GM18873 (cell line): ENCODE measurements around the gene IL17REL.
"Not testable (repeated sequence)": the region's sequence is repeated elsewhere in the genome, so short reads cannot be mapped to it uniquely, and the experiment has no call there.

Experiments used
- ATAC-seq: cut with Tn5 transposase; IDR thresholded peaks from one replicate; pipeline ENCODE4 v1.9.1; 2021; ENCODE audit warnings: mild to moderate bottlenecking, moderate library complexity, moderate number of reproducible peaks; ENCODE audit not compliant: unreplicated experiment, low FRiP score

The IL17REL gene

DNA sequence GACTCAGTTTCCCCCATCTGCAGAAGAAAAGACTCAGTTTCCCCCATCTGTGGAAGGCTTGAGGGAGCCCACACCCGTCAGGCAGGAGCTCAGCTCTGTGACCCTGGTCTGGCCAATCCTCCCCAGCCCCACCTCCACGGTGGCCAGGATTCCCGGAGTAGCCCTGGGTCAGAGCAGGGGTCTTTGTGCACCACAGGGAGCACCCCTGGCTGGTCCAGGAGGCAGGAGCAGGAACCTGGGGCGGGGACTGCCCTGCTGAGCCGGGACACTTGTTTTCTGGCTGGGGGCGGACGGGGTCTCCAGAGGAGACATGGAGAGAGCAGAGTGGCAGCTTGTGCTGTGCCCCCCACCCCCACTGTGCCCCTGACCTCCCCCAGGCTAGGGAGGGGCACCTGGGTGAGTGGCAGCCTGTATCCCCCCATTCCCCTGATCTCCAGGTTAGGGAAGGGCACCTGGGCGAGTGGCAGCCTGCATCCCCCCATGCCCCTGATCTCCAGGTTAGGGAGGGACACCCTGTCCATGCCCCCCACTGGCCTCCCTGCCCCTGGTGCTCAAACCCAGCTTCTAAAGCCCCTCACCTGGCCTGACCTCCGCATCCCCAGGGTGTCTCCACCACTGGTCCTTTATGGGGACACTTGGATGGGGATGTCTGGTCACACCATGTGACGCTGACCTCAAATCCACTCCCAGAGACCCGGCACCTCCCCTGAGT, 18.8 kb downstream of the IL17REL start:
- no peak for ATAC-seq

DNA sequence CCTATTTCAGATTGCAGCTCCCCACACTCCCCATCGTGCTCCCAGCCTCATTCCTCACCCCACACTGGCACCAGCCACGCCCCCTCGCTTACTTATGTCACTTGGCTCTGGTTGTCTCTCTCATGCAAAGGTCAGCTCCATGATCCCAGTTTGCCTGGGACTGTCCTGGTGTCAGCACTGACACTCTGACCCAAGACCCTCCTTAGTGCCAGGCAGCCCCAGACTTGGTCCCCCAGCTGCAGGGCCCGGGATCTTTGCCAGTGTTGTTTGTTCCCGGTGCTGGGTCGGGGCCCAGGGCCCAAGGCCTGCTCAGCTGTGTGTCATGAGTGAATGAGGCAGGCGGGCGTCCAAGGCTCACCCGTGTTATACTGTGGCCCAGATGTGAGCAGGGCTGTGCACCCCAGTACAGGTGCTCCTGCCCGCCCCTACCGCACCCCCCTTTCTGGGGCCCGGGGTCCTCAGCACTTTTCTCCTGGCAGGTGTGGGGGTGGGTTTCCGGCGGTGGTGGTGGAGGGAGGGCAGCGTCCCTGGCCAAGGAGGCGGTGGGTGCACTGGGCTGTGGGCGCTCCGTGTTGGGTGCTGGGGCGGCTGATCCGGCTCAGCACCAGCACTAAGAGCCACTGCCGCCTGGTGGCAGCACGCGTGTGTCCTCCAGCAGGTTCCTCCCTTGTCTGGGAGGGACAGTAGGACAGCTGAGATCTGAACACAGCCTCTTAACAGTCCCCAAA, 19.5 kb downstream of the IL17REL start:
- ATAC-seq: no peak

DNA sequence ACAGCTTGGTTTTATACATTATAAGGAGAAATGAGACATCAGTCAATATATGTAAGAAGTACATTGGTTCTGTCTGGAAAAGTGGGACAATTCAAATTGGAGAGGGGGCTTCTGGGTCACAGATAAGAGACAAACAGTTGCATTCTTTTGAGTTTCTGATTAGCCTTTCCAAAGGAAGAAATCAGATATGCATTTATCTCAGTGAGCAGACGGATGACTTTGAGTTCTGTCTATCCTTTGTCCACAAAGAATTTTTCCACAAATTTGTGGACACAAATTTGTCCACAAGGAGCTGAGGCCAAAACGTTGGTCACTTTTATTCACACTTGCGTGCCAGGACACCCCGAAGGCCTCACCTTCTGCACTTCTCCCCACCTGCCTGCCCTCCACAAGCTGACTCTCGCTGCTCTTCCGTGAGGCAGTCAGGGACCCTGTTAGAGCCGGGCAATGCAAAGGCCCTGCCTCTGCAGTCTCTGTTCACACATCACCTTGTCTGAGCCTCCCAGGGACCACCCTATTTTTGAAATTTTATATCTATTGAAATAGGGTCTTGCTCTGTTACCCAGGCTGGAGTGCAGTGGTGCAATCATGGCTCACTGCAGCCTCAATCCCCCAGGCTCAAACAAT, 20.5 kb downstream of the IL17REL start:
- no peak for ATAC-seq

DNA sequence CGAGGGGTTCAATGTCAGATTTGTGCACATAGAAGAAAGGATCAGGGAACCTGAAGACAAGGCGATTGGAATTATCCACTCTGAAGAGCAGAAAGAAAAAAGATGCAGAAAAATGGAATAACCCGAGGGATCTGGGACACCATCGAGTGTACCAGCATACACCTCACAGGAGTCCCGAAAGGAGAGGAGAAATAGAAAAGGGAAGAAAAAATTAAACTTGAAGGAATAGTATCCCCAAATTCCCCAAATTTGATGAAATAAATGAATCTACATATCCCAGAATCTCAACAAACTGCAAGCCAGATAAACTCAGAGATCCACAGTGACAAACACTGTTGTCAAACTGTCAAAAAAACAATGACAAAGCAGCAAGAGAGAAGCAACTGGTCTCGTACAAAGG, 21.4 kb downstream of the IL17REL start:
- no peak for ATAC-seq

DNA sequence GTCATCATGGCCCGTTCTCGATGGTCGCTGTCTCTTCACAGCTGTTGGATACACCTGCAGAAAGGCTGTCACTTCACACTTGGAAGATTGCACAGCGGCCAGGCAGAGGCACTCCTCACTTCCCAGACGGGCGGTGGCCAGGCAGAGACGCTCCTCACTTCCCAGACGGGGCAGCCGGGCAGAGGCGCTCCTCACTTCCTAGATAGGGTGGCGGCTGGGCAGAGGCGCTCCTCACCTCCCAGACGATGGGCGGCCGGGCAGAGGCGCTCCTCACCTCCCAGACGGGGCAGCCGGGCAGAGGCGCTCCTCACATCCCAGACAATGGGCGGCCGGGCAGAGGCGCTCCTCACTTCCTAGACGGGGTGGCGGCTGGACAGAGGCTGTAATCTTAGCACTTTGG, 22.7 kb downstream of the IL17REL start:
- not testable (repeated sequence) for ATAC-seq

DNA sequence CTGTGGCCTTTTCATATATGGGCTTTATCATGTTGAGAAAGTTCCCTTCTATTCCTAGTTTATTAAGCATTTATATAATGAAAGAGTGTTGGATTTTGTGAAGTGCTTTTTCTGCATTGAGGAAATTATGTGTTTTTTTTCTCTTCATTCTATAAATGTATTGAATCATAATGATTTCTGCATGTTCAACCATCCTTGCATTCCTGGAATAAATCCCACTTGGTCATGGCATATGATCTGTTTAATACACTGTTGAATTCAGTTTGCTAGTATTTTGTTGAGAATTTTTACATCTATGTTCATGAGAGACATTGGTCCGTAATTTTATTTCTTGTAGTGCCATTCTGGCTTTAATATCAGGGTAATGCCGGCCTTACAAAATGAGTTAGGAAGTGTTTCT, 26.2 kb downstream of the IL17REL start:
- ATAC-seq: no peak

DNA sequence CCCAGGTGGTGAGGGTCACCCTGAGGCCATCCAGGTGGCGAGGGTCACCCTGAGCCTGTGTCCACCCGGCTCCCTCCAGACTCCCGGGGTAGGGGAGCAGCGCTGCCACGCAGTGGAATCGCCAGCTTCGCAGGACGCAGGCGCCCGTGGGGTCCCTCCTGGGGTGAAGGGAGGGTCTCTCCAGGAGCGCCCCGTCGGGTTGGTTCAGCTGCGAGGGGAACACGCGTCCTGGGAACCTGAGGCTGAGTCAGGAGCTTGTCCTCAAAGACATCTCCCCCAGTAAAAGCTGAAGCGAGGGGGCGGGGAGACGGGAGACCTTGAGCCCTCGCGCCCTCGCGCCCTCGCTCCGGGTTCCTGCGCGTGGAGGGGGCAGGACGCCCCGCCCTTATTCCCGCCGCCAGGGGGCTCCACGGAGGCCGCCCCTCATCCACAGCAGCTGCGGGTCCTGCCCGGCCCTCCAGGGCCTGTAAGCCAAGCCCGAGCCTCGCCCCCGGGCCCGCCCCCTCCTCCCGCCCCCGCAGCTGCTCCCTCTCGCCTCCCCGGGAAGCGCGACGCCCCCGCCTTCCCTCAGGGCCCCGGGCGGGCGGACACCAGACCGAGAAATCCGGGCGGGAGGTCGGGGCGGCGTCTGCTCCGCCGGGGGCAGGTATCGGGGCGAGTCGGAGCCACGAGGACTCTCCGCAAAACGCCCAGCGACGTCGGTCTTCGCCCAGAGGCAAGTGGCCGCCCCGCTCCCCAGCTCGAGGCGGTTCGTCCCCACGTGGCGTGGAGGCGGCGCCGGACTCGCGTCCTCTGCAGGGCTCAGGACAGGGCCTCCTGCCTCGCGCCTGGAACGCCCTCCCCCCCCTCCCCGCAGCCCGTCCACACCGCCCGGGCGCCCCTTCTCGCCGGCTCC, 29.2 kb downstream of the IL17REL start:
- ATAC-seq: no peak

DNA sequence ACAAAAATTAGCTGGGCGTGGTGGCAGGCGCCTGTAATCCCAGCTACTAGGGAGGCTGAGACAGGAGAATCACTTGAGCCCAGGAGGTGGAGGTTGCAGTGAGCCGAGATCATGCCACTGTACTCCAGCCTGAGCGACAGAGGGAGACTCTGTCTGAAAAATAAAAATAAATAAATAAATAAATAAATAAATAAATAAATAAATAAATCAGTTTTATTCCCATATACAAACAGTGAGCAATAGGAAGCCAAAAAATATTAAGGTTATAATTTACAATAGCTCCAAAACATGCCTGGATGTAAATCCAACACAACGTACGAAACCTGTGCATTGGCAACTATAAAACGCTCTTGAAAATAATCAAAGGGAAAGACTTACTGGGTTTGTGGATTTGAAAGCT, 30.8 kb downstream of the IL17REL start:
- ATAC-seq: not testable (repeated sequence)

DNA sequence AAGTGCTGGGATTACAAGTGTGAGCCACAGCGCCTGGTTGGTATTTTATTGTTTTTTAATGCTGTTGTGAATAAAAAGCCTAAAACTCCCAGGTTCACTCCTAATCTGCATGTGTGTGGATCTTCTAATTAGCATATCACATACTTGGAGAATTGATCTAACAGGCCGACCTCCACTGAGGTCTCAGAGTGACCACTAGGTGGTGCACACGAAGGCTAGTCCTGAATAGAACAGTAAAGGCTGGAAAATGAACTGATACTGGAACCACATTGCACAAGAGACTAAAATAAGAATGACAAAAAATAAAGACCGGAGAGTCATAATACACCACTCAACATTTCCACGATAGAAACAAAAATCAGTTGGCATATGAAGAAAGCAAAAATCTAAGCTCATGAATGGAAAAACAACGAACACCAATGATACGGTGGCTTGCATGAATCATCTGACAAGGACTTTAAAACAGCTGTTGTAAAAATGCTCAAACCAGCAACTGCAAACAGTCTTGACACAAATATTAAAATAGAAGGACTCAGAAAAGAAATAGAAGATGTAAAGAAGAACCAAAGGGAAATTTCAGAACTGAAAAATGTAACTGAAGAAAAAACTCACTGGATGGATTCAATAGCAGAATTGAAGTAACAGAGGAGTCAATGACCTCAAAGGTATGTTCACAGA, 32.8 kb downstream of the IL17REL start:
- no peak for ATAC-seq

DNA sequence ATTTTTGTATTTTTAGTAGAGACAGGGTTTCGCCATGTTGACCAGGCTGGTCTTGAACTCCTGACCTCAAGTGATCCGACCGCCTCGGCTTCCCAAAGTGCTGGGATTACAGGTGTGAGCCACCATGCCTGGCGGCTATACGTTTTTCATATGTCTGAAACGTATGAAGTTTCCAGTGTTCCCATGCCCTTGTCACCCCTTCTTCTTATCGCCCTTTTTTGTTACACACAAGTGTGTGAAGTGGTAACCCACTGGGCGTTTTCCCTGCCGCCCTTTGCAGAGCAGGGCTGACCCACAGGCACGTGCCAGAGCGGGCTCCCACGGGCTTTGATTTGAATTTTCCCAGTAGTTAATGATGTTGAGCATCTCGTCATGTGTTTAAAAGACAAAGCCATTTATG, 35.0 kb downstream of the IL17REL start:
- no peak for ATAC-seq

DNA sequence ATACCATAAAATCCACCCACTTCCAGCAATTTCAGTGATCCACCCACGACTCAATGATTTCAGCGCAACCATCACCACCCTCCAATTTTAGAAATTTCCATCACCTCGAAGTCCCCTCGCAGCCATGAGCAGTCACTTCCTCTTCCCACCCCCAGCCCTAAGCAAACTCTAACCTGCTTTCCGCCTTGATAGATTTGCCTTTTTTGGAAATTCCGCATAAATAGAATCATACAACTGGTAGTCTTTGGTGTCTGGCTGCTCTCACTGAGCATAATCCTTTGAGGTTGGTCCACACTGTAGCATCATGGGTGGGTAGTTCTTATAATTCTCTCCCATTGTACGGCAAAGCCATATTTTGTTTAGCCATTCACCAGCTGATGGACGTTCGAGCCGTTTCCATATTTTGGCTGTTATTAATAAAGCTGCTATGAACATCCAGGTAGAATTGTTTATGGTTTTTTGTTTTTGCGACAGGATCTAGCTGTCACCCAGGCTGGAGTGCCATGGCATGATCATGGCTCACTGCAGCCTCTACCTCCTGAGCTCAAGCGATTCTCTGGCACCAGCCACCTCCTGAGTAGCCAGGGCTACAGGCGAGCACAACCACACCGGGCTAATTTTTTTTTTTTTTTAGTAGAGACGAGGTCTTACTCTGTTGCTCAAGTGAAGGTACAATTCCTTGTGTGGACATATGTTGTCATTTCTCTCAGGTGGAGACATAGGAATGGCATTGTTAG, 36.0 kb downstream of the IL17REL start:
- no peak for ATAC-seq

DNA sequence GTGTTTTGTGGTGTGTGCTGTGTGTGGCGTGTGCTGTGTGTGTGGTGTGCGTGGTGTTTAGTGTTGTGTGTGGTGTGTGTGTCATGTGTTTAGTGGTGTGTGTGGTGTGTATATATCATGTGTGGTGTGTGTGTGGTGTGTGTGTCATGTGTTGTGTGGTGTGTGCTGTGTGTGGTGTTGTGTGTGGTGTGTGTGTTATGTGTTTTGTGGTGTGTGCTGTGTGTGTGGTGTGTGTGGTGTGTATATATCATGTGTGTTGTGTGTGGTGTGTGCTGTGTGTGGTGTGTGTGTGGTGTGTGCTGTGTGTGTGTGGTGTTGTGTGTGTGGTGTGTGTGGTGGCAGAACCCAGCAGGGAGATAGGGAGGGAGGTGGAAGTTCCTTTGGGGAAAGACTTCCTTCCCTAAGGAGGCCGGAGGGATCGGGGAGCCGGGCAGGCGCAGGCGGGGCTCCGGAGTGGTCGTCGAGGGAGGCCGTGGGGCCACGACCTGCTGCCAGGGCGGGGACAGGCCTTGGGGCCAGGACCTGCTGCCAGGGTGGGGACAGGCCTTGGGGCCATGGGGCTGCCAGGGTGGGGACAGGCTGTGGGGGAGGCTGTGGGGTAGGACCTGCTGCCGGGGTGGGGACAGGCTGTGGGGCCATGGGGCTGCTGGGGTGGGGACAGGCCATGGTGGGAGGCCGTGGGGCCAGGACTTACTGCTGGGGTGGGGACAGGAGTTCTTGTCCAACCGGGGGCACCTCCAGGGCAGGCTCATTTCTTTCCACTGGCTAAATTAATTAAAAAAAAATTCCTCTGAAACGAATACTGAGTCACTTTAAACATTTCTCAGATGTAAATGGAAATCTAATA, 36.8 kb downstream of the IL17REL start:
- no peak for ATAC-seq

DNA sequence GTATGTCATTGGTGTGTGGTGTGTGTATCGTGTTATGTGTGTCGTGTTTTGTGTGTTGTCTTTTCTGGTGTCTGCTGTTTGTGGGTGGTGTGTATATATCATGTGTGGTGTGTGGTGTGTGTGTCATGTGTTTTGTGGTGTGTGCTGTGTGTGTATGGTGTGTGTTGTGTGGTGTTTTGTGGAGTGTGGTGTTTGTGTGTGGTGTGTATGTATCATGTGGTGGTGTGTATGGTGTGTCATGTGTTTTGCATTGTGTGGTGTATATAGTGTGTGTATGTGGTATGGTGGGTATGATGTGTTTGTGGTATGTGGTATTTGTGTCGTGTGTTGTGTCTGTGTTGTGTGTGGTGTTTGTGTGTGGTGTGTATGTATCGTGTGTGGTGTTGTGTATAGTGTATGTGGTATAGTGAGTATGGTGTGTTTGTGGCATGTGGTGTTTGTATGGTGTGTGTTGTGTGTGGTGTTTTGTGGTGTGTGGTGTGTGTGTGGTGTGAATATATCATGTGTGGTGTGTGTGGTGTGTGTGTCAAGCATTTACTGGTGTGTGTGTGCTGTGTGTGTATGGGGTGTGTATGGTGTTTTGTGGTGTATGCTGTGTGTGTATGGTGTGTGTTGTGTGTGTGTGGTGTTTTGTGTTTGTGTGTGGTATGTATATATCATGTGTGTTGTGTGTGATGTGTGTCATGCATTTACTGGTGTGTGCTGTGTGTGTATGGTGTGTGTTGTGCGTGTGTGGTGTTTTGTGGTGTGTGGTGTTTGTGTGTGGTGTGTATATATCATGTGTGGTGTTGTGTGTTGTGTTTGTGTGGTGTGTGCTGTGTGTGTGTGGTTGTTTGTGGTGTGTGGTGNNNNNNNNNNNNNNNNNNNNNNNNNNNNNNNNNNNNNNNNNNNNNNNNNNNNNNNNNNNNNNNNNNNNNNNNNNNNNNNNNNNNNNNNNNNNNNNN, 39.3 kb downstream of the IL17REL start:
- ATAC-seq: no peak

DNA sequence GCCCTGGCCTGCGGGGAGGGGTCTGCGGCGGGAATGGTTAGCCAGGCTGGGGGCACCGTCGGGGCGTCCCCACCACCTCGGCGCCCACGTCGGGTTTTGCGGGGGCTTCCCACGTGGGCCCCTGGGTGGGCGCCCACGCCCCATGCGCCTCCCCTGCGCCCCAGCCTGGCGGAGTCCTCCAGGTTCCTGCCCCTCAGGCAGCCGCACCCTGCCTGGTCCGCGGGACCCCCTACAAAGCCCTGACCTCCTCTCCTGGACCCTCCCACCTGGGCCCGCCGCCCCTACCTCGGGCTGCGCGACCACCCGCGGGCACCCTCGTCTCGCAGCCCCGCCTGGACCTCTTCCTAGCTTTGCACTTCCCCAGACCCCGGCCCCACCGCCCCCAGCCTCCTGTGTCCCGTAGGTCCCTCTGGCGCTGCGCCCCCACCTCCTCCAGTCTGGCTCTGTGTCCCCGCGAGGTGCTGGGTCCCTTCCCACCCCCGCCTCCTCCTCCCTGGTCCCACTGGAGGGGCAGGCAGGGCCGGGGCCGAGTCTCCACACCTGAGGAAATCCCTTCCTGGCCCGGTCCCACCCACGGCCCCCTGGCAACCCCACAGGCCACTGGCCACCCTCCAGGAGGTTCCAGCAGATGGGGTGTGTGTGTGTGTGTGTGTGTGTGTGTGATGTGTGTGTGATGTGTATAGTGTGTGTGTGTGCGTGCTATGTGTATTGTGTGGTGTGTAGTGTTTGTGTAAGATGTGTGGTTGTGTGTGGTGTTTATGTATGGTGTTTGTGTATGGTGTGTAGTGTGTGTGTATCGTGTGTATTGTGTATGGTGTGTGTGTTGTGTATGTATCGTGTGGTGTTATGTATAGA, 40.2 kb downstream of the IL17REL start:
- no peak for ATAC-seq

DNA sequence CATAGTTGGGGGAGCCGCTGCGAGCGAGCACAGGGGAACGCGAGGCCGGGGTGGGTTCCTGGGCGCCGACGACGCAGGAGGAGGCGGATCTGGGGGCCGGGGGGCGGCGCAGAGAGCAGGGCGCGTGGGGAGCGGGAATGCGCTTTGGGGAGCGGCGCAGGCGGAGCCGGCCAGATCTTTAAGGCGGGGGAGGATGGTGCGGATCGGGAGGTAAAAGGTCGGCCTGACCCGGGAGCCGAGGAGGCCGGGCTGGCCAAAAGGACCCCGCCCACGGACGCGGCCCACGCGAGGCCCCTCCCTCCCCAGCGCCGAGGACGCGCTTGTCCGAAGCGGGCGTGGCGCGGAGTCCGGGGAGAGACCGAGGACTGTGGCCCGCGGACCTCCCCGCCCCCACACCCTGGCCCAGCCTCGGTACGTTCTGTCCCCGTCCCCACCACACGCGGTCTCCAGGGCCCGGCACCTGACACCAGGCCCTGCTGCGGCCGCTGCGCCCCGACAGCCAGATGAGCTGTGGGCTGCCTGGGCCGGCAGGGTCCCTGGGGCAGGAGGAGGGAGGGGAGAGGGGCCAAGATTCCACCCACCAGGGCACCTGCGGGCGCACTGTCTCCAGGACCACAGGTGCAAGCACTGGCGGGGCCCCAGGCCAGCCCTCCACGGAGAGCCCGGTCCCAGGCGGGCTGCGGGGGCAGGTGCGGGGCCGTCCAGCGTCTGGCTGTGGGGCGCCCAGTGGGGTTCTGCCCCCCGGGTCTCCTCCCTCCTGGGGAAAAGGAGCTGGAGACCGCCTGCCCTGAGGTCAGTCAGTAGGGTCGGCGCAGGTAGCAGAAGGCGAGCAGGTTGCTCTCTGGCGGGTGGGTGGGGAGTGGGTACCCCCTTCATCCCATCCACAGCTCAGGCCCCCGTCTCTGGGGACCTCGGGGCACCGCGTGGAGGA, 41.1 kb downstream of the IL17REL start:
- ATAC-seq: peak; percentile 25
